ENCODE data around the gene BTN3A1. TPM values are rescaled to one million over a fixed set of nuclear protein-coding genes. Genes with fewer than 3 reads are reported as not detected.
"Not testable (repeated sequence)": the region's sequence is repeated elsewhere in the genome, so short reads cannot be mapped to it uniquely, and the experiment has no call there.

Gene BTN3A1
- total RNA-seq, 1 donor from 2014 or later = 17.1 TPM

- H3K36me3 Mint-ChIP-seq (ENCODE audit: unreplicated experiment) = peaks cover 16% of the 10 kb centered on the region
- H3K4me1 Mint-ChIP-seq (ENCODE audit: unreplicated experiment) = peaks cover 3% of the 10 kb centered on the region
- TF ChIP-seq CTCF (IDR thresholded peaks at IDR 0.05) = no peak
Observed at GRCh38 chr6:26412954-26413353, 10.9 kb downstream of the BTN3A1 start.

GRCh38 chr6:26414281-26414680 lies 12.2 kb downstream of the BTN3A1 start:
- H3K27me3 Mint-ChIP-seq (ENCODE audit: unreplicated experiment) = no peaks in the 10 kb centered on the region
- peaks cover 3% of the 10 kb centered on the region for H3K4me1 Mint-ChIP-seq (ENCODE audit: unreplicated experiment)
- peaks cover 12% of the 10 kb centered on the region for H3K36me3 Mint-ChIP-seq (ENCODE audit: unreplicated experiment)
- H3K27ac Mint-ChIP-seq (ENCODE audit: unreplicated experiment) = no peak overlapping the region
- no peak overlapping the region for H3K4me3 Mint-ChIP-seq (ENCODE audit: unreplicated experiment)
- no peaks in the 10 kb centered on the region for H3K9me3 Mint-ChIP-seq (ENCODE audit: unreplicated experiment)
- TF ChIP-seq CTCF (IDR thresholded peaks at IDR 0.05) = no peak
- DNase-seq (ENCODE audit: extremely low spot score, unreplicated experiment) = no peak

More at GRCh38 chr6:26412954-26413353, 10.9 kb downstream of the BTN3A1 start:
- no peak overlapping the region for H3K4me3 Mint-ChIP-seq (ENCODE audit: unreplicated experiment)
- DNase-seq (ENCODE audit: extremely low spot score, unreplicated experiment) = no peak
- no peak overlapping the region for H3K27ac Mint-ChIP-seq (ENCODE audit: unreplicated experiment)
- H3K27me3 Mint-ChIP-seq (ENCODE audit: unreplicated experiment) = no peaks in the 10 kb centered on the region
- no peaks in the 10 kb centered on the region for H3K9me3 Mint-ChIP-seq (ENCODE audit: unreplicated experiment)

- no peaks in the 10 kb centered on the region for H3K27me3 Mint-ChIP-seq (ENCODE audit: unreplicated experiment)
- DNase-seq (ENCODE audit: extremely low spot score, unreplicated experiment) = no peak
- no peak overlapping the region for H3K4me3 Mint-ChIP-seq (ENCODE audit: unreplicated experiment)
Observed at GRCh38 chr6:26415036-26415614, 13.1 kb downstream of the BTN3A1 start.

GRCh38 chr6:26415791-26416190 lies 13.7 kb downstream of the BTN3A1 start:
- no peaks in the 10 kb centered on the region for H3K27me3 Mint-ChIP-seq (ENCODE audit: unreplicated experiment)
- no peak for TF ChIP-seq CTCF (IDR thresholded peaks at IDR 0.05)
- H3K27ac Mint-ChIP-seq (ENCODE audit: unreplicated experiment) = no peak overlapping the region
- no peaks in the 10 kb centered on the region for H3K9me3 Mint-ChIP-seq (ENCODE audit: unreplicated experiment)
- peaks cover under 1% of the 10 kb centered on the region for H3K36me3 Mint-ChIP-seq (ENCODE audit: unreplicated experiment)
- no peak overlapping the region for H3K4me3 Mint-ChIP-seq (ENCODE audit: unreplicated experiment)
- DNase-seq (ENCODE audit: extremely low spot score, unreplicated experiment) = no peak
- peaks cover 3% of the 10 kb centered on the region for H3K4me1 Mint-ChIP-seq (ENCODE audit: unreplicated experiment)

More at GRCh38 chr6:26415036-26415614, 13.1 kb downstream of the BTN3A1 start:
- Mint-ChIP-seq H3K9me3 (ENCODE audit: unreplicated experiment) (no peaks in the 10 kb centered on the region), H3K36me3 (ENCODE audit: unreplicated experiment) (peaks cover 5% of the 10 kb centered on the region), H3K4me1 (ENCODE audit: unreplicated experiment) (peaks cover 3% of the 10 kb centered on the region), H3K27ac (ENCODE audit: unreplicated experiment) (no peak overlapping the region)
- TF ChIP-seq CTCF (IDR thresholded peaks at IDR 0.05) = no peak

- DNase-seq (ENCODE audit: extremely low spot score, unreplicated experiment) = no peak
- Mint-ChIP-seq H3K36me3 (ENCODE audit: unreplicated experiment) (no peaks in the 10 kb centered on the region), H3K4me3 (ENCODE audit: unreplicated experiment) (no peak overlapping the region), H3K27ac (ENCODE audit: unreplicated experiment) (no peak overlapping the region), H3K27me3 (ENCODE audit: unreplicated experiment) (no peaks in the 10 kb centered on the region), H3K9me3 (ENCODE audit: unreplicated experiment) (no peaks in the 10 kb centered on the region), H3K4me1 (ENCODE audit: unreplicated experiment) (peaks cover 3% of the 10 kb centered on the region)
- TF ChIP-seq CTCF (IDR thresholded peaks at IDR 0.05) = no peak
Observed at GRCh38 chr6:26416288-26416687, 14.2 kb downstream of the BTN3A1 start.

GRCh38 chr6:26418077-26418476 lies 16.0 kb downstream of the BTN3A1 start:
- not testable (repeated sequence) for H3K27me3 Mint-ChIP-seq (ENCODE audit: unreplicated experiment); DNase-seq (ENCODE audit: extremely low spot score, unreplicated experiment); H3K36me3 Mint-ChIP-seq (ENCODE audit: unreplicated experiment); H3K9me3 Mint-ChIP-seq (ENCODE audit: unreplicated experiment); H3K27ac Mint-ChIP-seq (ENCODE audit: unreplicated experiment); H3K4me1 Mint-ChIP-seq (ENCODE audit: unreplicated experiment); H3K4me3 Mint-ChIP-seq (ENCODE audit: unreplicated experiment)

- not testable (repeated sequence) for H3K27me3 Mint-ChIP-seq (ENCODE audit: unreplicated experiment)
Observed at GRCh38 chr6:26418795-26419194, 16.7 kb downstream of the BTN3A1 start.

More at GRCh38 chr6:26418795-26419194, 16.7 kb downstream of the BTN3A1 start:
- H3K36me3 Mint-ChIP-seq (ENCODE audit: unreplicated experiment); DNase-seq (ENCODE audit: extremely low spot score, unreplicated experiment); H3K27ac Mint-ChIP-seq (ENCODE audit: unreplicated experiment); H3K9me3 Mint-ChIP-seq (ENCODE audit: unreplicated experiment); H3K4me3 Mint-ChIP-seq (ENCODE audit: unreplicated experiment): not testable (repeated sequence)
- peaks cover 12% of the 10 kb centered on the region for H3K4me1 Mint-ChIP-seq (ENCODE audit: unreplicated experiment)
